Measurements from ENCODE around the gene RTP4.

Gene RTP4

DNA sequence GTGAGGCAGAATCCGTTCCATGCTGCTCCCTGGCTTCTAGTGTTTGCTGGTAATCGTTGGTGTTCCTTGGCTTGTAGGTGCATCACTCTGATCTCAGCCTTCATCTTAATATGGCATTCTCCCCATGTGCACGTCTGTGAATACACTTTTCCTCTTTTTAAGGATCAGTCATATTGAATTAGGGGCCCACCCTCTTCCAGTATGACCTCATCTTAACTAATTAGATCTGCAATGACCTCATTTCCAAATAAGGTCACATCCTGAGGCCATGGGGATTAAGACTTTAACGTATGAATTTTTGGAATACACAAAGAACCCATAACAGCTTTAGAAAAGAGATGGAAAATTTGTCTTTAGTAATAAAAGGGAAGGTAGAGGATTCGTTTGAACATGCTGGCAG is 42.6 kb upstream of the RTP4 start:
- no peak overlapping the region for H3K4me3 ChIP-seq (ENCODE audit: control insufficient read depth, low read depth, low read length)
- TF ChIP-seq, protein P1, sequence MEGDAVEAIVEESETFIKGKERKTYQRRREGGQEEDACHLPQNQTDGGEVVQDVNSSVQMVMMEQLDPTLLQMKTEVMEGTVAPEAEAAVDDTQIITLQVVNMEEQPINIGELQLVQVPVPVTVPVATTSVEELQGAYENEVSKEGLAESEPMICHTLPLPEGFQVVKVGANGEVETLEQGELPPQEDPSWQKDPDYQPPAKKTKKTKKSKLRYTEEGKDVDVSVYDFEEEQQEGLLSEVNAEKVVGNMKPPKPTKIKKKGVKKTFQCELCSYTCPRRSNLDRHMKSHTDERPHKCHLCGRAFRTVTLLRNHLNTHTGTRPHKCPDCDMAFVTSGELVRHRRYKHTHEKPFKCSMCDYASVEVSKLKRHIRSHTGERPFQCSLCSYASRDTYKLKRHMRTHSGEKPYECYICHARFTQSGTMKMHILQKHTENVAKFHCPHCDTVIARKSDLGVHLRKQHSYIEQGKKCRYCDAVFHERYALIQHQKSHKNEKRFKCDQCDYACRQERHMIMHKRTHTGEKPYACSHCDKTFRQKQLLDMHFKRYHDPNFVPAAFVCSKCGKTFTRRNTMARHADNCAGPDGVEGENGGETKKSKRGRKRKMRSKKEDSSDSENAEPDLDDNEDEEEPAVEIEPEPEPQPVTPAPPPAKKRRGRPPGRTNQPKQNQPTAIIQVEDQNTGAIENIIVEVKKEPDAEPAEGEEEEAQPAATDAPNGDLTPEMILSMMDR (IDR thresholded peaks at IDR 0.05; ENCODE audit: control insufficient read depth, insufficient read depth, low read depth, low read length, missing control alignments) = no peak
- no peak for DNase-seq (ENCODE audit: low read depth)

DNA sequence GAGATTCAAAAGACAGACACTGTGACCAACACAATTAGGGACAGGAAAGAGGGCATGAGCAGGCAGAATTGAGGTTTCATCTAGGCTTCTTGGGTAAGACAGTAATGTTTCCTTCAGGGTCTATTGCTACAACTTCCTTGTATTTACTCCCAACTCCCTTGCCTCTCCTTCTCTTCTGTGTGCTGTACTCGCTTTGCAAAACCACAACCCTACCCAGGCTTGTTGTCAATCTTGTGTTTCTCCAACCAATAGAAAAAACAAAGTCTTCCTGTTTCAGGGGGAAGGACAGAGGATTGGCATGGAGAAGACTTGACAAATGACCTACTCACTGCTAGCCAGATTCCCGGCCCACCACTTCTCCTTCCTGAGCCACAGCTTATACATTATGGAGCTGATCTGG is 40.3 kb upstream of the RTP4 start:
- H3K4me3 ChIP-seq (ENCODE audit: control insufficient read depth, low read depth, low read length) = no peak overlapping the region
- TF ChIP-seq, protein P1 (IDR thresholded peaks at IDR 0.05; ENCODE audit: control insufficient read depth, insufficient read depth, low read depth, low read length, missing control alignments) = no peak
- no peak for DNase-seq (ENCODE audit: low read depth)

DNA sequence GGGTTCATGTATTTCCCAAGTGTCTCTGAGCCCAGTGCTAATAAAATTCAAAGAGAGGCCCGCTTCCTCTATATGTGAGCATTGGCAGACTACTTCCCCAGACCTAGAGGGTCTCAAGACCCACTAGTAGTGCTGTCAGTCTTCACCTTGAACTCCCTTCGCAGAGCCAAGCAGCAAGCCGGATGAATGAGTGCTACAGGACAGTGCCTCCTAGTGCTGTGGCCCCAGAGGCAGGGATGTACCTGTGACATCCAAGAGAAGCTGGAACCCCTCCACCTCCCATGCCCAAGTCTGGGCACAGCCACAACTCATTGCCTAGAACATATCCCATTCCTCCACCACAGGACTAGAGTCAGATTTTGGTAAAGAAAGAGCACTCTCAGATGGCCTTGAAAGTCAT is 39.5 kb upstream of the RTP4 start:
- no peak for DNase-seq (ENCODE audit: low read depth)
- TF ChIP-seq, protein P1 (IDR thresholded peaks at IDR 0.05; ENCODE audit: control insufficient read depth, insufficient read depth, low read depth, low read length, missing control alignments) = no peak
- no peak overlapping the region for H3K4me3 ChIP-seq (ENCODE audit: control insufficient read depth, low read depth, low read length)

DNA sequence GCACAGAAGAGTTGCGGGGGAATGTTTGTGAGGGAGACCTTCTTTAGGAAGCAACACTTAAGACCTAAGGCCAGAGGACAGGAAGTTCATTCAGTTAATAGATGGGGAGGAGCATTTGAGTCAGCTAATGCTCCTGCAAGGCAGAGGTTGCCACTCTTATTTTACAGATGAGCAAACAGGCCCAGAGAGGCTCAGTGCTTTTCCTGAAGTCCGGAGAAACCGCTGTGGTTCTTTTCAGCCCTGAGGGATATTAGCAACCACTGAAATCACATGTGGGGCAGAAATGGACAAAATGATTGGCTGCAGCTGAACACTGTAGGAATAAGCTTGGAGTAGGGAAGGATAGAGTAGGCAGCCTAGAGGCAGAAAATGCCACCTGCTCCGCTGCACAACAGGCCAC is 33.3 kb upstream of the RTP4 start:
- TF ChIP-seq, protein P1 (IDR thresholded peaks at IDR 0.05; ENCODE audit: control insufficient read depth, insufficient read depth, low read depth, low read length, missing control alignments) = no peak
- DNase-seq (ENCODE audit: low read depth) = no peak
- no peak overlapping the region for H3K4me3 ChIP-seq (ENCODE audit: control insufficient read depth, low read depth, low read length)

DNA sequence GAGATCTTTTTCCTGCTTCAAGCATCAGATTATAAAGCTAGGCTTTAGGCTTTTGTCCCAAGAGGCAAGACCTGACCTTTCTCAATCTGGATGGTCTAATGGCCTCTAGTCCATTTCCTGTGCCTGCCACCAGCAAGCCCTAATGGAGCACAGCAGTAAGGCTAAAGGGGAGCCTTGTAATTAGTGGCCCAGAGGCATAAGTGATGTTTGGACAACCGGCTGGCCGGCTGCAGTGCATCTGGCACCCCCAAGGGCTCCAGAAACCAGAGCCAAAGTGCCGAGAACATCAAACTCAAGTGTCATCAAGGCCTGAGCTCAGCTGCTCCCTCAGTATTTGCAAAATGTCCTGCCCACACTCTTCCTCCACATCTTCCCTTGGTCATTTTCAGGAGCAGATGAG is 31.9 kb upstream of the RTP4 start:
- H3K4me3 ChIP-seq (ENCODE audit: control insufficient read depth, low read depth, low read length) = no peak overlapping the region
- TF ChIP-seq, protein P1 (IDR thresholded peaks at IDR 0.05; ENCODE audit: control insufficient read depth, insufficient read depth, low read depth, low read length, missing control alignments) = no peak
- DNase-seq (ENCODE audit: low read depth) = no peak

DNA sequence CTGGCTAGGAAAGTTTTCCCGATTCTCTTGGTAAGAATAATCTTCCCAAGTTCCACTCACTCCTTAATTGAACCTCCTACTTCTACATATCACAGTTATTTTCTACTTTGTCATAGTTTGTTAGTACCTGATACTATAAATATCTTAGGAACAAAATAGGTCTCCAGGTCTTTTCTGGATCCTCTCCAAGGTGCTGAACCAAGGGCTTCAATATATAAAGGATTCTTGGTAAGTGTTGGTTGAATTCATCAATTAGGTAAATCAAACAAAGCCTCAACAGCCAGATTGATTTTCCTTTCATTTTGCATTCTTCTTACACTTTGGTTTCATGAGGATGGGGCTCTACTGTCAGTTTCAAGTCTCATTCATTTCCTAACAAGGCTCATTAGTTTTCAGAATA is 27.6 kb upstream of the RTP4 start:
- TF ChIP-seq, protein P1 (IDR thresholded peaks at IDR 0.05; ENCODE audit: control insufficient read depth, insufficient read depth, low read depth, low read length, missing control alignments) = no peak
- H3K4me3 ChIP-seq (ENCODE audit: control insufficient read depth, low read depth, low read length) = no peak overlapping the region
- no peak for DNase-seq (ENCODE audit: low read depth)

DNA sequence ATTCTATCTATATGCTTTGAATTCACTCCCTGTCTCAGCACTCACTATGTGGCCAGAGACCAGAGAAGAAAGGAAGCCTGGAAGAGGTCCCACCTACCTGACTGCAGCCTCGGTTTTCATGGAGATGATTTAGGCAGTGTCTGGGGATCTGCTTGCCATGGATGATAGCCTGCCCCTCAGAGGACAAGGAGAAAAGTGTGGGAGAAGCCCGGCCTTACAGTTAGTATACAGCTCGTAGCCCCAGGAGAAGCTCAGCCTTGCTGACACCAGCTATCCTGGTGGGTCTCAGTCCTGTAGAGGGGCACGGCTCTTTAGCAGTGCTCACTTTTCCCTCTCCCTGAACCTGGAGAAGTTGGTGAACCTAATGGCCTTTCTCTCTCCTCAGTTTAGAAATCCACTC is 25.9 kb upstream of the RTP4 start:
- TF ChIP-seq, protein P1 (IDR thresholded peaks at IDR 0.05; ENCODE audit: control insufficient read depth, insufficient read depth, low read depth, low read length, missing control alignments) = no peak
- DNase-seq (ENCODE audit: low read depth) = no peak
- no peak overlapping the region for H3K4me3 ChIP-seq (ENCODE audit: control insufficient read depth, low read depth, low read length)

Measured in AG09309 (cell line).